ENCODE data around the gene RND2.

RND2 gene

GRCh38 chr17:43069368-43069898 lies 44.4 kb downstream of the RND2 start:
- no peak for DNase-seq (ENCODE audit: low read depth in 1 of 2, low spot score in 1 of 2)

GRCh38 chr17:43070257-43070656 lies 45.2 kb downstream of the RND2 start:
- no peak for DNase-seq (ENCODE audit: low read depth in 1 of 2, low spot score in 1 of 2)

- no peak for DNase-seq (ENCODE audit: low read depth in 1 of 2, low spot score in 1 of 2)
These were observed 45.8 kb downstream of the RND2 start for GRCh38 chr17:43070872-43071271.

GRCh38 chr17:43074869-43075268 lies 49.8 kb downstream of the RND2 start:
- DNase-seq (ENCODE audit: low read depth in 1 of 2, low spot score in 1 of 2), result no peak

- no peak for DNase-seq (ENCODE audit: low read depth in 1 of 2, low spot score in 1 of 2)
These were observed 54.7 kb downstream of the RND2 start for GRCh38 chr17:43079641-43080302.
